ENCODE results near the gene FBXO3. TPM values are rescaled to one million over a fixed set of nuclear protein-coding genes. Genes with fewer than 3 reads are reported as not detected.

The FBXO3 gene
- total RNA-seq, 4 donors from 2014 or later = 27.3 to 43.9 (median 34.4) TPM

DNA sequence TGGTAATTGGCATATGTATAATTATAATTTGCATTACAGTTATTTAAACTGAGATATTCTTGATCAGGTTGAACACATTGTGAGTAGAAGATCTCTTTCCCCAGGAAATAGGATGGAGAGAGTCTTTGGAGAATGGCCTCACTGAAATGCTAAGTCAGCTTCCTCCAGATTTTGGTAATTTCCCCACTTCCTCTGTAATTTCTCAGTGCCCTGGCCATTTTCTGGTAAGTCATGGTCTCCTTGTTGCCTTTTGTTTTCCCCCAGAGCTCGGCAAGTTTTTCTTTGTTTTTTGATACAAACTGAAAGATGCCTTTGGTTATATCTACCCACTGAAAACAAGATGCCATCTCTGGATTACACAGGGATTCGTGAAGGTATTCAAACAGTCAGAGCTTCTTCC is 12.8 kb upstream of the FBXO3 start:
- DNase-seq = no peak
- Histone ChIP-seq H3K36me3 (no peaks in the 10 kb centered on the region), H3K9me3 (no peaks in the 10 kb centered on the region), H3K27me3 (peaks cover 0 to 72% (median 0%) of the 10 kb centered on the region in 4 donors), H3K27ac (no peak overlapping the region), H3K4me1 (peaks cover 0 to 9% (median 3%) of the 10 kb centered on the region in 3 donors), H3K4me3 (no peak overlapping the region)
- intact Hi-C loops (cut with DNase I) = no loop called here
- WGBS, 2 donors = 39 to 45% methylated on average over 2 of the region's 2 CpGs
- TF ChIP-seq, protein P1, sequence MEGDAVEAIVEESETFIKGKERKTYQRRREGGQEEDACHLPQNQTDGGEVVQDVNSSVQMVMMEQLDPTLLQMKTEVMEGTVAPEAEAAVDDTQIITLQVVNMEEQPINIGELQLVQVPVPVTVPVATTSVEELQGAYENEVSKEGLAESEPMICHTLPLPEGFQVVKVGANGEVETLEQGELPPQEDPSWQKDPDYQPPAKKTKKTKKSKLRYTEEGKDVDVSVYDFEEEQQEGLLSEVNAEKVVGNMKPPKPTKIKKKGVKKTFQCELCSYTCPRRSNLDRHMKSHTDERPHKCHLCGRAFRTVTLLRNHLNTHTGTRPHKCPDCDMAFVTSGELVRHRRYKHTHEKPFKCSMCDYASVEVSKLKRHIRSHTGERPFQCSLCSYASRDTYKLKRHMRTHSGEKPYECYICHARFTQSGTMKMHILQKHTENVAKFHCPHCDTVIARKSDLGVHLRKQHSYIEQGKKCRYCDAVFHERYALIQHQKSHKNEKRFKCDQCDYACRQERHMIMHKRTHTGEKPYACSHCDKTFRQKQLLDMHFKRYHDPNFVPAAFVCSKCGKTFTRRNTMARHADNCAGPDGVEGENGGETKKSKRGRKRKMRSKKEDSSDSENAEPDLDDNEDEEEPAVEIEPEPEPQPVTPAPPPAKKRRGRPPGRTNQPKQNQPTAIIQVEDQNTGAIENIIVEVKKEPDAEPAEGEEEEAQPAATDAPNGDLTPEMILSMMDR (IDR thresholded peaks at IDR 0.05) = no peak
- no peak for TF ChIP-seq POLR2A (IDR thresholded peaks at IDR 0.05)

DNA sequence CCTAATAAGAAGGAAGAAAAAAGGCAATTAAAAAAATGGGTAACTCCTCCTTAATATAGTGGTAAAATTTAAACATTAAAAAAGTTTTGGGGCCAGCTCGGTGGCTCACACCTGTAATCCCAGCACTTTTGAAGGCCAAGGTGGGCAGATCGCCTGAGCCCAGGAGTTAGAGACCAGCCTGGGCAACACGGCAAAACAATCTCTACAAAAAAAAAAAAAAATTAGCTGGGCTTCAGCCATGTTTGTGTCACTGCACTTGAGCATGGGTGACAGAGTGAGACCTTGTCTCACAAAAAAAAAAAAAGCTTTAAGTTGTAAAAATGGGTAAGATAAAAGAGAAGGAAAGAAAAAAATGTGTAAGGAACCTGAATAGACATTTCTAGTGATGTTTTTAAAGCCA is 11.3 kb upstream of the FBXO3 start:
- no peak for TF ChIP-seq POLR2A (IDR thresholded peaks at IDR 0.05)
- TF ChIP-seq, protein P1 (IDR thresholded peaks at IDR 0.05) = no peak
- Histone ChIP-seq H3K36me3 (no peaks in the 10 kb centered on the region), H3K27ac (no peak overlapping the region), H3K27me3 (peaks cover 0 to 81% (median 0%) of the 10 kb centered on the region in 4 donors), H3K9me3 (no peaks in the 10 kb centered on the region), H3K4me3 (no peak overlapping the region), H3K4me1 (peaks cover 0 to 9% (median 3%) of the 10 kb centered on the region in 3 donors)
- intact Hi-C loops (cut with DNase I) = no loop called here
- 58 to 73% methylated on average over 3 of the region's 3 CpGs for WGBS, 2 donors
- no peak for DNase-seq

DNA sequence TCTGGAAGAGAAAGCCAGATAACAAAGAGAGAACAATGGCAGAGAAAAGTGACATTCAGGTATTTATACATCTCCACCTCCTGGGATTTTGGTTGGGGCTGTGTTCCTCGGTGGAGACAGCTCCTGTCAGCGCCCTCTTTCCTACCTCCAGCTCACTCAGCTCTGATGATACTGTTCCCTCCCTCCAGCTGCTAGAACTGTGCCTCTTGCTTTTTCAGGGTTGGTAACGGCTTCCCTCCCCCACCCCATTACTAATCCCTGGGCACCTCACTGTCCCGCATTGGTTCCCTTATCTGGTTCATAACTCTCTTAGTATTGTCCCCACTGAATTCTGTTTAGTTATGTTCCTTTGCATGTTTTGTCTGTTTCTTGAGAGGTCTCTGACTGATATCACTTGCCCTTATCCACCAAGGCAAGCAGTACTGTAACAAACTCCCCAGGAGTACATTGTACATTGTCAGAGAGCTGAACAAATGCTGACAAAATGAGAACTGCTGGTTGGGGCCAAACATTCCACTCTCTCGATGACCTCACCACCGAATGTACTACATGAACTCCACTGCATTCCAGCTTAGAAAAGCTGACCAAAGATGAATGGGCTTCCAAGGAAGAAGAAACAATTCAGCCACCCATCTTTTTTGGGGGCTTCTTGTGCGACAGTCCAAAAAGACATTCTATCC is 5.7 kb upstream of the FBXO3 start:
- Histone ChIP-seq H3K9me3 (no peaks in the 10 kb centered on the region), H3K4me1 (peaks cover 5 to 26% (median 9%) of the 10 kb centered on the region in 3 donors), H3K36me3 (no peaks in the 10 kb centered on the region), H3K27ac (no peak overlapping the region), H3K4me3 (no peak overlapping the region), H3K27me3 (peaks cover 0 to 61% (median 0%) of the 10 kb centered on the region in 4 donors)
- intact Hi-C loops (cut with DNase I) = no loop called here
- TF ChIP-seq, protein P1 (IDR thresholded peaks at IDR 0.05) = no peak
- no peak for TF ChIP-seq POLR2A (IDR thresholded peaks at IDR 0.05)
- no peak for DNase-seq
- WGBS, 2 donors = 64 to 79% methylated on average over 7 of the region's 7 CpGs

DNA sequence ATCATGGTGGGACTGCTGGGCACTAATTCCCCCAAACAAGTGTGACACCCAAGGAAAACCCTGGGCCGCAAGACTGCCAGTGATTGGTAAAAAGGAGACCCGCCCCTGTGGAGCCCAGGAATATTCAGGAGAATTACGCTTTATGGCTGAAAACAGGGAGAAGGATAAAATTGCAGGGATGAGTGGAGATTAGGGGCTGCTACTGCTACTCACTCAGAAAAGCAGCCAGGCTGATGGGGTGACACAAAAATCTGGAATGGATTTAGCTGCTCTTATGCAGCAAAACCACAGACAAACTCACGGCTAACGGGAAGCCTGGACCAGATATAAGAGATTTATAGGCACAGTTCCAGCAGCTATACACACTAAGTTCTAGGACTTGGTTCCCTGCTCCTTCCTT is 4.4 kb upstream of the FBXO3 start:
- Histone ChIP-seq H3K27me3 (peaks cover 0 to 50% (median 0%) of the 10 kb centered on the region in 4 donors), H3K4me1 (peaks cover 9 to 30% (median 11%) of the 10 kb centered on the region in 3 donors), H3K4me3 (no peak overlapping the region), H3K36me3 (no peaks in the 10 kb centered on the region), H3K27ac (no peak overlapping the region), H3K9me3 (no peaks in the 10 kb centered on the region)
- DNase-seq = no peak
- WGBS, 2 donors = 56 to 71% methylated on average over 3 to 4 of the region's 5 CpGs
- intact Hi-C loops (cut with DNase I) = no loop called here
- TF ChIP-seq POLR2A (IDR thresholded peaks at IDR 0.05) = no peak
- TF ChIP-seq, protein P1 (IDR thresholded peaks at IDR 0.05) = no peak

DNA sequence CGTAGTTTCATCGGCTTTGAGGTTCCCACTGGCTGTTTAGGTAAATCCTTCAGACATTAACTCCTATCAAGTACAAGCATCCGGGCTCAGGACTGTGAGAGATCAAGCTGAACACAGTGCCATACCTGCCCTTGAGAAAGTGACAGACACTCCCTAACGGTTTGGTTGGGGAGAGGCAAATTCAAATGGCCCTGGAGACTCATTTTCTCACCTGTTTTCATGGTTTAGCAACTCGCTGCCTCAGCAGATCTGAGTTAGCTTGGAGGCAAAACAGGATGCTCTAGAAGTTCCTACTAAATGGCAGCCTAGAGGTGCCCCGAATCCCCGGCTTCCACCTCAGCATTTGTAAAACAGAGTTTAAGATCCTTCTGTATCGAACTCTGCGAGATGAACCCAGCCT is 3.6 kb upstream of the FBXO3 start:
- intact Hi-C loops (cut with DNase I) = no loop called here
- no peak overlapping the region for H3K4me3 ChIP-seq
- H3K9me3 ChIP-seq = no peaks in the 10 kb centered on the region
- H3K27ac ChIP-seq = no peak overlapping the region
- TF ChIP-seq POLR2A (IDR thresholded peaks at IDR 0.05) = no peak
- TF ChIP-seq, protein P1 (IDR thresholded peaks at IDR 0.05) = no peak
- peaks cover 0 to 43% (median 0%) of the 10 kb centered on the region in 4 donors for H3K27me3 ChIP-seq
- 80 to 84% methylated on average over 8 of the region's 9 CpGs for WGBS, 2 donors
- peaks cover 9 to 38% (median 17%) of the 10 kb centered on the region in 3 donors for H3K4me1 ChIP-seq
- no peak for DNase-seq
- no peaks in the 10 kb centered on the region for H3K36me3 ChIP-seq

Data from esophagus squamous epithelium (tissue), 5 donors.